Lower leg skin (tissue), 4 donors: ENCODE results near the gene BICD2. TPM values are rescaled to one million over a fixed set of nuclear protein-coding genes. Genes with fewer than 3 reads are reported as not detected.

Experiments
- DNase-seq, 2 donors: peaks; one replicate each; pipeline ENCODE4 v3.0.0-alpha.2; 2019; ENCODE audit warnings: low spot score in 2 of 2
- H3K4me3 ChIP-seq: fragments of 200-600 bp; sonication (generic); 2 replicates; pipeline ENCODE4 v1.5.1; 2017; ENCODE audit warnings: mild to moderate bottlenecking, low read depth; ENCODE audit not compliant: poor library complexity, severe bottlenecking
- POLR2A ChIP-seq, 2 donors: fragments of 450-650 bp; IDR thresholded peaks; one replicate each; pipeline ENCODE4 v1.6.1; 2016 to 2017; ENCODE audit warnings: antibody characterized with exemption in 2 of 2, mild to moderate bottlenecking in 1 of 2, moderate library complexity in 1 of 2
- WGBS, 2 donors: methylation state at CpG; one replicate each; pipeline ENCODE4 v1.1.5; 2018; 5-methylcytosine and 5-hydroxymethylcytosine counted together
- intact Hi-C: fragments of 100-400 bp; cut with DNase I; formaldehyde crosslinking; loops from one replicate; pipeline ENCODE4 v1.15.0; 2023; ENCODE audit warnings: low total_unique reads
- total RNA-seq, 4 donors: library from RNA; depleted of rRNA; stranded (reverse); fragments of >200 nt; gene quantifications; one replicate each; pipeline ENCODE4 v1.1.0, GENCODE V29; 2016
- TF ChIP-seq, protein P1 (sequence below), 3 donors: fragments of 450-650 bp; IDR thresholded peaks; one replicate each; pipeline ENCODE4 v1.5.1; 2016; ENCODE audit warnings: antibody characterized with exemption in 3 of 3, mild to moderate bottlenecking in 3 of 3, moderate library complexity in 2 of 3

The BICD2 gene
- total RNA-seq, 4 donors from 2014 or later = 177 to 182 (median 180) TPM

DNA sequence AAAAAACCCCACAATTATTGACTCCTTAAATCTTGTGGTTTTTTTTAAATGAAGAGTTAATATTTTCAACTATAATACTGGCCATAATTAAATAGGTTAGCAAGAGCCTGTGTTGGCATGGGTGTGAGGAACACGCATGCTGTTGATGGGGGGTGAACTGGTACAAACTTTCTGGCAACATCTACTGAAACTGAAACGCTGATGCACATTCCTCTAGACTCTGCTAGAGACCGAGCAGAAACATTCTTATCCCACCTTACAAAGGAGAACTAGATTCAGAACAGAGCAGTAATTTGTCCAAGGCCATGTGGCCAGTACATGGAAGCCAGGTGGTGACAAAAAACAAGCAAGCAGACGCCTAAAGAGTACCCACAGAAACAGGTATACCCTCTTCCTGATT is 2.4 kb downstream of the BICD2 start:
- WGBS, 2 donors = 22 to 28% methylated on average over 4 of the region's 4 CpGs
- DNase-seq = peak in 1 of 2 donors; percentile 59
- intact Hi-C loops = no loop called here
- H3K4me3 ChIP-seq = no peak overlapping the region
- no peak for TF ChIP-seq POLR2A (IDR thresholded peaks at IDR 0.05)
- TF ChIP-seq, protein P1, sequence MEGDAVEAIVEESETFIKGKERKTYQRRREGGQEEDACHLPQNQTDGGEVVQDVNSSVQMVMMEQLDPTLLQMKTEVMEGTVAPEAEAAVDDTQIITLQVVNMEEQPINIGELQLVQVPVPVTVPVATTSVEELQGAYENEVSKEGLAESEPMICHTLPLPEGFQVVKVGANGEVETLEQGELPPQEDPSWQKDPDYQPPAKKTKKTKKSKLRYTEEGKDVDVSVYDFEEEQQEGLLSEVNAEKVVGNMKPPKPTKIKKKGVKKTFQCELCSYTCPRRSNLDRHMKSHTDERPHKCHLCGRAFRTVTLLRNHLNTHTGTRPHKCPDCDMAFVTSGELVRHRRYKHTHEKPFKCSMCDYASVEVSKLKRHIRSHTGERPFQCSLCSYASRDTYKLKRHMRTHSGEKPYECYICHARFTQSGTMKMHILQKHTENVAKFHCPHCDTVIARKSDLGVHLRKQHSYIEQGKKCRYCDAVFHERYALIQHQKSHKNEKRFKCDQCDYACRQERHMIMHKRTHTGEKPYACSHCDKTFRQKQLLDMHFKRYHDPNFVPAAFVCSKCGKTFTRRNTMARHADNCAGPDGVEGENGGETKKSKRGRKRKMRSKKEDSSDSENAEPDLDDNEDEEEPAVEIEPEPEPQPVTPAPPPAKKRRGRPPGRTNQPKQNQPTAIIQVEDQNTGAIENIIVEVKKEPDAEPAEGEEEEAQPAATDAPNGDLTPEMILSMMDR (IDR thresholded peaks at IDR 0.05) = no peak

GRCh38 chr9:92761686-92762085 is 2.9 kb downstream of the BICD2 start:
- 57 to 74% methylated on average over 6 of the region's 6 CpGs for WGBS, 2 donors
- intact Hi-C loops = no loop called here
- no peak overlapping the region for H3K4me3 ChIP-seq
- no peak for TF ChIP-seq POLR2A (IDR thresholded peaks at IDR 0.05)
- TF ChIP-seq, protein P1 (IDR thresholded peaks at IDR 0.05) = no peak
- DNase-seq = peak in 1 of 2 donors; percentile 82

GRCh38 chr9:92760494-92760893 is 4.1 kb downstream of the BICD2 start:
- 21 to 23% methylated on average over 3 of the region's 3 CpGs for WGBS, 2 donors
- H3K4me3 ChIP-seq = no peak overlapping the region
- no peak for DNase-seq
- TF ChIP-seq, protein P1 (IDR thresholded peaks at IDR 0.05) = no peak
- no peak for TF ChIP-seq POLR2A (IDR thresholded peaks at IDR 0.05)
- intact Hi-C loops = no loop called here

DNA sequence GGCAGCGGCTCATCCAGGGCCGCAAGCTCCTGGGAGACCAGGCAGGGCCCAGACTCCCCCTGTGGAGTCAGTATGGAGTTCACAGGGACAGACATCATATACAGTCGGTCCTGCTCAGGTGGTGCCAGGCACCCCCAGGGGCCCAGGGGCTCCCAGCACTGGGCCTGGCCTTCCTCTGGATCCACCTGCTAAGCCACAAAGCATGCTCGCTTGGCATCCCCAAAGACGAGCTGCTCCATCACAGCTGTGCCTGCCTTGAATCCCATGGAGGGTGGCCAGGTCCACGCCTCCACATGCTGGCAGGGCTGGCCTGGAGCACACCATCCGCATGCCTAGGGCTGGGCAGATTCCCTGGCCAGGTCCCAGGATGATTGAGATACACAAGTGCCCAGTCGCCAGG is 4.6 kb downstream of the BICD2 start:
- WGBS, 2 donors = 29 to 33% methylated on average over 7 to 8 of the region's 8 CpGs
- TF ChIP-seq, protein P1 (IDR thresholded peaks at IDR 0.05) = no peak
- no peak for TF ChIP-seq POLR2A (IDR thresholded peaks at IDR 0.05)
- no peak overlapping the region for H3K4me3 ChIP-seq
- intact Hi-C loops = no loop called here
- DNase-seq = no peak

DNA sequence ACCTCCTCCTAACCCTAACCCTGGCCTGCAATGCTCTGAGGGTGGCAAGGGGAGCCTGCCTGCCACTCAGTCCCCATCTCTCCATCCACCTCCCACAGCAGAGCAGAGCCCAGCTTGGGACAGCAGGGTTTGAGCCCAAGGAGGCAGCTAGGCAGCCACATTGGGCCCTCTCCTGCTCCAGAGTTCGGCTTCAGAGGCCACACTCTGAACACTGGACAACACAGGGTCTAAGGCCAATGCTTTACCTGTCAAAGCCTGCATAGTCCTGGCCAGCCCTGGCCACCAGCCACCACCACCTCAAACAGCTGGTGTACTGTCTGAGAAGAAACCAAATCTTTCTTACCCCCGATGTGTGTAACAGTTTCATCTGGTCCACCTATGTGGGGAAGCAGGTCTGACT is 5.2 kb downstream of the BICD2 start:
- H3K4me3 ChIP-seq = no peak overlapping the region
- peak in 1 of 2 donors; percentile 81 for DNase-seq
- intact Hi-C loops = no loop called here
- WGBS, 2 donors = 72 to 80% methylated on average over 2 of the region's 2 CpGs
- TF ChIP-seq POLR2A (IDR thresholded peaks at IDR 0.05) = no peak
- TF ChIP-seq, protein P1 (IDR thresholded peaks at IDR 0.05) = no peak

- intact Hi-C loops = no loop called here
- WGBS, 2 donors = 78 to 83% methylated on average over 9 of the region's 9 CpGs
- TF ChIP-seq, protein P1 (IDR thresholded peaks at IDR 0.05) = no peak
- no peak for TF ChIP-seq POLR2A (IDR thresholded peaks at IDR 0.05)
- no peak overlapping the region for H3K4me3 ChIP-seq
- peak in 1 of 2 donors; percentile 23 for DNase-seq
Measured at GRCh38 chr9:92756792-92757191, 7.8 kb downstream of the BICD2 start.
